Activated T-helper 17 cell treated with anti-CD3 and anti-CD28 coated beads, Interleukin-2, amount 50 U/mL, for 72 hours (primary cell): ENCODE data around the gene MARK3. TPM values are rescaled to one million over a fixed set of nuclear protein-coding genes. Genes with fewer than 3 reads are reported as not detected.

ENCODE experiments used
- ATAC-seq: fragments of 150-1000 bp; cut with Tn5 transposase; replicated peaks from 2 replicates; pipeline ENCODE4 v1.10.0; 2021; ENCODE audit warnings: mild to moderate bottlenecking, moderate library complexity
- H3K27ac Mint-ChIP-seq: one replicate; pipeline ENCODE4 v1.8.0; 2022; ENCODE audit warnings: mixed read lengths
- H3K27me3 Mint-ChIP-seq: one replicate; pipeline ENCODE4 v1.8.0; 2022; ENCODE audit warnings: mixed read lengths
- H3K36me3 Mint-ChIP-seq: one replicate; pipeline ENCODE4 v1.8.0; 2022; ENCODE audit warnings: low read depth, mild to moderate bottlenecking, mixed read lengths
- H3K4me1 Mint-ChIP-seq: one replicate; pipeline ENCODE4 v1.8.0; 2022; ENCODE audit warnings: mixed read lengths
- H3K4me3 Mint-ChIP-seq: one replicate; pipeline ENCODE4 v1.8.0; 2022; ENCODE audit warnings: mild to moderate bottlenecking, mixed read lengths
- H3K9me3 Mint-ChIP-seq: one replicate; pipeline ENCODE4 v1.8.0; 2022; ENCODE audit warnings: mixed read lengths
- total RNA-seq, 2 donors: library from RNA; stranded (reverse); gene quantifications; one replicate each; pipeline ENCODE4 v1.2.3, GENCODE V29; 2022

The MARK3 gene
- total RNA-seq, 2 donors from 2014 or later = 61.2 to 80.8 TPM

GRCh38 chr14:103536693-103537092, 151.5 kb downstream of the MARK3 start:
- no peak overlapping the region for H3K27ac Mint-ChIP-seq
- no peaks in the 10 kb centered on the region for H3K36me3 Mint-ChIP-seq
- no peaks in the 10 kb centered on the region for H3K9me3 Mint-ChIP-seq
- no peaks in the 10 kb centered on the region for H3K4me1 Mint-ChIP-seq
- no peaks in the 10 kb centered on the region for H3K27me3 Mint-ChIP-seq
- no peak for ATAC-seq
- H3K4me3 Mint-ChIP-seq = no peak overlapping the region

GRCh38 chr14:103537175-103537990, 152.2 kb downstream of the MARK3 start:
- ATAC-seq = no peak
- Mint-ChIP-seq H3K27ac (no peak overlapping the region), H3K36me3 (no peaks in the 10 kb centered on the region)

GRCh38 chr14:103538291-103539055, 153.3 kb downstream of the MARK3 start:
- H3K4me1 Mint-ChIP-seq = no peaks in the 10 kb centered on the region
- ATAC-seq = peak; percentile 10
- H3K27ac Mint-ChIP-seq = no peak overlapping the region
- no peak overlapping the region for H3K4me3 Mint-ChIP-seq
- H3K36me3 Mint-ChIP-seq = no peaks in the 10 kb centered on the region
- H3K9me3 Mint-ChIP-seq = no peaks in the 10 kb centered on the region
- no peaks in the 10 kb centered on the region for H3K27me3 Mint-ChIP-seq

More at GRCh38 chr14:103537175-103537990, 152.2 kb downstream of the MARK3 start:
- H3K4me3 Mint-ChIP-seq = no peak overlapping the region
- no peaks in the 10 kb centered on the region for H3K27me3 Mint-ChIP-seq
- H3K4me1 Mint-ChIP-seq = no peaks in the 10 kb centered on the region
- H3K9me3 Mint-ChIP-seq = no peaks in the 10 kb centered on the region

- H3K4me1 Mint-ChIP-seq = no peaks in the 10 kb centered on the region
- no peaks in the 10 kb centered on the region for H3K36me3 Mint-ChIP-seq
- H3K27me3 Mint-ChIP-seq = no peaks in the 10 kb centered on the region
- no peak overlapping the region for H3K27ac Mint-ChIP-seq
- H3K9me3 Mint-ChIP-seq = no peaks in the 10 kb centered on the region
- no peak overlapping the region for H3K4me3 Mint-ChIP-seq
- ATAC-seq = no peak
These were observed 154.0 kb downstream of the MARK3 start for GRCh38 chr14:103539056-103539825.

- no peaks in the 10 kb centered on the region for H3K36me3 Mint-ChIP-seq
- no peaks in the 10 kb centered on the region for H3K27me3 Mint-ChIP-seq
- H3K27ac Mint-ChIP-seq = no peak overlapping the region
These were observed 155.8 kb downstream of the MARK3 start for GRCh38 chr14:103540821-103541708.

GRCh38 chr14:103541709-103542604, 156.7 kb downstream of the MARK3 start:
- no peaks in the 10 kb centered on the region for H3K27me3 Mint-ChIP-seq
- no peak overlapping the region for H3K4me3 Mint-ChIP-seq
- H3K36me3 Mint-ChIP-seq = no peaks in the 10 kb centered on the region
- no peak overlapping the region for H3K27ac Mint-ChIP-seq
- ATAC-seq = no peak
- no peaks in the 10 kb centered on the region for H3K9me3 Mint-ChIP-seq
- no peaks in the 10 kb centered on the region for H3K4me1 Mint-ChIP-seq

More at GRCh38 chr14:103540821-103541708, 155.8 kb downstream of the MARK3 start:
- ATAC-seq = no peak
- no peaks in the 10 kb centered on the region for H3K4me1 Mint-ChIP-seq
- no peaks in the 10 kb centered on the region for H3K9me3 Mint-ChIP-seq
- no peak overlapping the region for H3K4me3 Mint-ChIP-seq

GRCh38 chr14:103542605-103543088, 157.4 kb downstream of the MARK3 start:
- no peak overlapping the region for H3K27ac Mint-ChIP-seq
- no peaks in the 10 kb centered on the region for H3K27me3 Mint-ChIP-seq
- H3K9me3 Mint-ChIP-seq = no peaks in the 10 kb centered on the region
- H3K4me3 Mint-ChIP-seq = no peak overlapping the region
- H3K4me1 Mint-ChIP-seq = no peaks in the 10 kb centered on the region
- no peak for ATAC-seq
- no peaks in the 10 kb centered on the region for H3K36me3 Mint-ChIP-seq

GRCh38 chr14:103543140-103543539, 157.9 kb downstream of the MARK3 start:
- H3K27me3 Mint-ChIP-seq = no peaks in the 10 kb centered on the region
- no peaks in the 10 kb centered on the region for H3K9me3 Mint-ChIP-seq
- no peaks in the 10 kb centered on the region for H3K4me1 Mint-ChIP-seq
- ATAC-seq = no peak
- H3K4me3 Mint-ChIP-seq = no peak overlapping the region
- no peak overlapping the region for H3K27ac Mint-ChIP-seq
- H3K36me3 Mint-ChIP-seq = no peaks in the 10 kb centered on the region

GRCh38 chr14:103543721-103544387, 158.6 kb downstream of the MARK3 start:
- ATAC-seq = no peak
- Mint-ChIP-seq H3K36me3 (no peaks in the 10 kb centered on the region), H3K4me1 (no peaks in the 10 kb centered on the region), H3K4me3 (no peak overlapping the region), H3K9me3 (no peaks in the 10 kb centered on the region), H3K27me3 (no peaks in the 10 kb centered on the region), H3K27ac (no peak overlapping the region)

- no peak for ATAC-seq
- H3K27ac Mint-ChIP-seq = no peak overlapping the region
- H3K27me3 Mint-ChIP-seq = no peaks in the 10 kb centered on the region
- no peaks in the 10 kb centered on the region for H3K4me1 Mint-ChIP-seq
- H3K36me3 Mint-ChIP-seq = no peaks in the 10 kb centered on the region
- H3K4me3 Mint-ChIP-seq = no peak overlapping the region
- no peaks in the 10 kb centered on the region for H3K9me3 Mint-ChIP-seq
These were observed 159.4 kb downstream of the MARK3 start for GRCh38 chr14:103544388-103545218.

GRCh38 chr14:103545219-103545914, 160.2 kb downstream of the MARK3 start:
- no peak for ATAC-seq
- no peak overlapping the region for H3K4me3 Mint-ChIP-seq
- no peaks in the 10 kb centered on the region for H3K27me3 Mint-ChIP-seq
- H3K36me3 Mint-ChIP-seq = no peaks in the 10 kb centered on the region
- H3K4me1 Mint-ChIP-seq = no peaks in the 10 kb centered on the region
- H3K27ac Mint-ChIP-seq = no peak overlapping the region
- H3K9me3 Mint-ChIP-seq = no peaks in the 10 kb centered on the region
